KG1 (cell line): ENCODE data around the gene AKAP11.

ENCODE experiments used
- DNase-seq: peaks from one replicate; lab custom pipeline; 2025; lab: John Stamatoyannopoulos, UW

Gene AKAP11

GRCh38 chr13:42275098-42275471, 3.1 kb downstream of the AKAP11 start:
- no peak for DNase-seq

- DNase-seq = no peak
Measured at GRCh38 chr13:42275506-42275905, 3.6 kb downstream of the AKAP11 start.

- no peak for DNase-seq
Measured at GRCh38 chr13:42276683-42277082, 4.7 kb downstream of the AKAP11 start.

GRCh38 chr13:42277618-42278276, 5.8 kb downstream of the AKAP11 start:
- DNase-seq = no peak

- no peak for DNase-seq
Measured at GRCh38 chr13:42279080-42279479, 7.1 kb downstream of the AKAP11 start.

GRCh38 chr13:42279986-42280385, 8.0 kb downstream of the AKAP11 start:
- no peak for DNase-seq

GRCh38 chr13:42280537-42280936, 8.6 kb downstream of the AKAP11 start:
- no peak for DNase-seq

GRCh38 chr13:42283574-42283973, 11.6 kb downstream of the AKAP11 start:
- DNase-seq = no peak

GRCh38 chr13:42284068-42284467, 12.1 kb downstream of the AKAP11 start:
- DNase-seq = no peak

- DNase-seq = no peak
Measured at GRCh38 chr13:42298392-42298791, 26.4 kb downstream of the AKAP11 start.

GRCh38 chr13:42305503-42305902, 33.6 kb downstream of the AKAP11 start:
- DNase-seq = no peak

GRCh38 chr13:42307461-42307860, 35.5 kb downstream of the AKAP11 start:
- no peak for DNase-seq

- DNase-seq = no peak
Measured at GRCh38 chr13:42312817-42313431, 41.0 kb downstream of the AKAP11 start.

GRCh38 chr13:42318570-42318969, 46.6 kb downstream of the AKAP11 start:
- no peak for DNase-seq

- DNase-seq = no peak
Measured at GRCh38 chr13:42320375-42320787, 48.4 kb downstream of the AKAP11 start.

GRCh38 chr13:42322806-42323205, 50.9 kb downstream of the AKAP11 start:
- DNase-seq = no peak

GRCh38 chr13:42324704-42325103, 52.8 kb downstream of the AKAP11 start:
- DNase-seq = no peak

- no peak for DNase-seq
Measured at GRCh38 chr13:42327725-42328124, 55.8 kb downstream of the AKAP11 start.

GRCh38 chr13:42328672-42329071, 56.7 kb downstream of the AKAP11 start:
- no peak for DNase-seq

- DNase-seq = no peak
Measured at GRCh38 chr13:42329239-42329638, 57.3 kb downstream of the AKAP11 start.

- no peak for DNase-seq
Measured at GRCh38 chr13:42331009-42331408, 59.1 kb downstream of the AKAP11 start.

- DNase-seq = no peak
Measured at GRCh38 chr13:42333613-42334328, 61.8 kb downstream of the AKAP11 start.

- no peak for DNase-seq
Measured at GRCh38 chr13:42334329-42334706, 62.4 kb downstream of the AKAP11 start.
